Smooth muscle cell (in vitro differentiated cells): ENCODE results near the gene MICU1. TPM values are rescaled to one million over a fixed set of nuclear protein-coding genes. Genes with fewer than 3 reads are reported as not detected.

Source experiments
- DNase-seq: peaks from one replicate; lab custom pipeline; 2025; ENCODE audit not compliant: unreplicated experiment; lab: John Stamatoyannopoulos, UW
- H2AFZ ChIP-seq: fragments of 200-600 bp; sonication (generic); 2 replicates; pipeline ENCODE4 v1.6.0; 2016; ENCODE audit warnings: antibody characterized with exemption, low read depth, mild to moderate bottlenecking
- H3F3A ChIP-seq: fragments of 200-600 bp; sonication (generic); 2 replicates; pipeline ENCODE4 v1.6.0; 2017; ENCODE audit warnings: antibody characterized with exemption, low read depth
- H3K27ac ChIP-seq: fragments of 200-600 bp; sonication (generic); 2 replicates; pipeline ENCODE4 v1.5.1; 2016; ENCODE audit warnings: low read depth, mild to moderate bottlenecking
- H3K27me3 ChIP-seq: fragments of 200-600 bp; sonication (generic); 2 replicates; pipeline ENCODE4 v1.6.1; 2016; ENCODE audit warnings: low read depth, mild to moderate bottlenecking
- H3K36me3 ChIP-seq: fragments of 200-600 bp; sonication (generic); 2 replicates; pipeline ENCODE4 v1.5.1; 2016; ENCODE audit warnings: low read depth
- H3K4me1 ChIP-seq: fragments of 200-600 bp; sonication (generic); 2 replicates; pipeline ENCODE4 v1.5.1; 2016; ENCODE audit warnings: low read depth
- H3K4me2 ChIP-seq: fragments of 200-600 bp; sonication (generic); 2 replicates; pipeline ENCODE4 v1.6.0; 2016; ENCODE audit warnings: mild to moderate bottlenecking
- H3K4me3 ChIP-seq: fragments of 200-600 bp; sonication (generic); 2 replicates; pipeline ENCODE4 v1.5.1; 2016; ENCODE audit warnings: mild to moderate bottlenecking
- H3K79me2 ChIP-seq: fragments of 200-600 bp; sonication (generic); 2 replicates; pipeline ENCODE4 v1.6.0; 2016; ENCODE audit warnings: low read depth, mild to moderate bottlenecking
- H3K9ac ChIP-seq: fragments of 200-600 bp; sonication (generic); 2 replicates; pipeline ENCODE4 v1.6.0; 2016; ENCODE audit warnings: low read depth
- H3K9me3 ChIP-seq: fragments of 200-600 bp; sonication (generic); replicated peaks from 2 replicates; pipeline ENCODE4 v1.5.1; 2016; ENCODE audit warnings: low read depth
- H4K20me1 ChIP-seq: fragments of 200-600 bp; sonication (generic); 2 replicates; pipeline ENCODE4 v1.6.0; 2016; ENCODE audit warnings: low read depth
- CTCF ChIP-seq: fragments of 200-600 bp; sonication (generic); IDR thresholded peaks from 2 replicates; pipeline ENCODE4 v1.5.1; 2017; ENCODE audit warnings: borderline replicate concordance, mild to moderate bottlenecking, antibody characterized with exemption; ENCODE audit not compliant: insufficient read depth, poor library complexity, severe bottlenecking
- whole genome bisulfite sequencing: methylation state at CpG from one replicate; pipeline ENCODE4 v1.1.7; 2016; ENCODE audit warnings: low lambda C conversion rate; 5-methylcytosine and 5-hydroxymethylcytosine counted together
- polyA plus RNA-seq: library from polyadenylated mRNA; unstranded; fragments of >200 nt; fragmentation: Nextera tagmentation; extraction: Ambion mirVana; gene quantifications from 2 replicates; pipeline ENCODE4 v1.2.1, GENCODE V29; 2016
- total RNA-seq: library from RNA; depleted of rRNA; stranded (reverse); fragments of >200 nt; gene quantifications from 2 replicates; pipeline ENCODE4 v1.2.3, GENCODE V29; 2014

MICU1 gene
- total and polyA plus RNA-seq, 2 experiments from 2014 or later, result 35.0 to 35.1 TPM

- Histone ChIP-seq H4K20me1 (no peaks in the 10 kb centered on the region), H3F3A (no peaks in the 10 kb centered on the region), H3K4me2 (no peak overlapping the region), H3K27me3 (no peaks in the 10 kb centered on the region), H3K9me3 (no peaks in the 10 kb centered on the region), H3K36me3 (no peaks in the 10 kb centered on the region), H2AFZ (no peak overlapping the region), H3K79me2 (no peaks in the 10 kb centered on the region), H3K4me1 (no peaks in the 10 kb centered on the region), H3K9ac (no peak overlapping the region), H3K4me3 (no peak overlapping the region), H3K27ac (no peak overlapping the region)
- DNase-seq, result no peak
- WGBS, result 95% methylated on average over 4 of the region's 4 CpGs
- TF ChIP-seq CTCF, result no peak
Measured at GRCh38 chr10:72367301-72367960, 258.4 kb downstream of the MICU1 start.

- Histone ChIP-seq H3K9me3 (no peaks in the 10 kb centered on the region), H2AFZ (no peak overlapping the region), H3K79me2 (no peaks in the 10 kb centered on the region), H3K27ac (no peak overlapping the region), H4K20me1 (no peaks in the 10 kb centered on the region), H3F3A (no peaks in the 10 kb centered on the region), H3K9ac (no peak overlapping the region), H3K4me2 (no peak overlapping the region), H3K27me3 (no peaks in the 10 kb centered on the region), H3K4me1 (no peaks in the 10 kb centered on the region), H3K4me3 (no peak overlapping the region), H3K36me3 (no peaks in the 10 kb centered on the region)
- no peak for TF ChIP-seq CTCF
- DNase-seq, result no peak
- WGBS, result 90% methylated on average over 7 of the region's 7 CpGs
Measured at GRCh38 chr10:72365106-72365895, 260.6 kb downstream of the MICU1 start.

DNA sequence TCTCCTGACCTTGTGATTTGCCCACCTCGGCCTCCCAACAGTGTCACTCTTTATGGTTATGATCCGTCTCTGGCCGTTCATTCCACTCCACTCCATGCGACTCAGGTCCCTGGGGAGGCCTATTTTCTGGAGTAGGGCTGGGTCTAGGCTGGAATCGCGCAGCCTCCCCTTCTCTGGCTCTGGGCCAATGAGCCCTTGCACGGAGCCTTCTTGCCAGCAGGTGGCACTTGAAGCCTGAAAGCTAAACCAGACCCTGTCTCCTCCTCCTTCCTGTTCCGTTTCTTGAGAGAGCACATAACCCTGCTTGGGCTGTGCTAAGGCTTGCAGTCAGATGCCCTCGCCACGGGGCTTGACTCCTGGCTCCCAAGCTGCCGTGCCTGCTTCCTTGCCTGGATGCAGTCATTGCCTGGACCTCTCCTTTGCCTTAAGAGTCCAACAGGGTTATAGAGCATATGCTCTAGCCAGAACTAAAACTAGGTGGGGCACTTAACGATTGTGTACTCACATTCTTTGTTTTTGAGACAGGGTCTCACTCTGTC, 261.6 kb downstream of the MICU1 start:
- H3K27ac ChIP-seq, result peak overlapping the region; percentile 34
- no peaks in the 10 kb centered on the region for H3K79me2 ChIP-seq
- no peak overlapping the region for H3K9ac ChIP-seq
- WGBS, result 13% methylated on average over 12 of the region's 12 CpGs
- no peak overlapping the region for H3K4me3 ChIP-seq
- H3K9me3 ChIP-seq, result no peaks in the 10 kb centered on the region
- peak; percentile 68 for DNase-seq
- H3F3A ChIP-seq, result no peaks in the 10 kb centered on the region
- no peaks in the 10 kb centered on the region for H3K36me3 ChIP-seq
- H3K4me1 ChIP-seq, result no peaks in the 10 kb centered on the region
- H3K4me2 ChIP-seq, result peak overlapping the region; percentile 72
- peak; percentile 89 for TF ChIP-seq CTCF
- no peaks in the 10 kb centered on the region for H4K20me1 ChIP-seq
- H3K27me3 ChIP-seq, result no peaks in the 10 kb centered on the region
- peak overlapping the region; percentile 47 for H2AFZ ChIP-seq
